ENCODE results near the gene CORO7.

CORO7 gene

DNA sequence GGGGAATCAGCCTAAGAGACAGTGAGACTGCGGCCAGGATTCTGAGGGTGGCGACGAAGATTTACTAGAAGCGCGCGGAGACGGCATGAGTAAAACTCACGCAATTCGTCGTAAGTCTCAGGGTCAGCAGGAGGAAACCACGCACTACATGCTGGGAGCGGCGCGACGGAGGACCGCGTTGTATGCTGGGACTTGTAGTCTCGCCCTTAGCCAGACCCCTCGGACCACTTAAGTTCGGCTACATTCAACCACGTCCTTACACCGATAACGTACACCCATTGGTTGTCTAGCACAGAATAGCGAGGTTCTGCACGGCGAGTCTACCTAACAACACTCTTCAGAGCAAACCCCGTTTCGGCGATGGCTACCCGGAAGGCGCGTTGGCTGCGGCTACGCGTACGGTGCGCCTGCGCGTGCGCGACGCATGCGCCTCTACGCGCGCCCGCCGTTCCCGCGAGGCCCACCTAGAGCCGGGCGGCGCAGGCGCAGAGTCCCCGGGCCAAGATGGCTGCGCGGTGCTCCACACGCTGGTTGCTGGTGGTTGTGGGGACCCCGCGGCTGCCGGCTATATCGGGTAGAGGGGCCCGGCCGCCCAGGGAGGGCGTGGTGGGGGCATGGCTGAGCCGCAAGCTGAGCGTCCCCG is 9.1 kb upstream of the CORO7 start, which contains the start of gene DNAJA3:
DNAJA3 (plus strand) TSS at position 491 of the 643 bp plus-strand sequence; CDS start at position 505, 14 bp downstream.
- peak; percentile 94 for DNase-seq

DNA sequence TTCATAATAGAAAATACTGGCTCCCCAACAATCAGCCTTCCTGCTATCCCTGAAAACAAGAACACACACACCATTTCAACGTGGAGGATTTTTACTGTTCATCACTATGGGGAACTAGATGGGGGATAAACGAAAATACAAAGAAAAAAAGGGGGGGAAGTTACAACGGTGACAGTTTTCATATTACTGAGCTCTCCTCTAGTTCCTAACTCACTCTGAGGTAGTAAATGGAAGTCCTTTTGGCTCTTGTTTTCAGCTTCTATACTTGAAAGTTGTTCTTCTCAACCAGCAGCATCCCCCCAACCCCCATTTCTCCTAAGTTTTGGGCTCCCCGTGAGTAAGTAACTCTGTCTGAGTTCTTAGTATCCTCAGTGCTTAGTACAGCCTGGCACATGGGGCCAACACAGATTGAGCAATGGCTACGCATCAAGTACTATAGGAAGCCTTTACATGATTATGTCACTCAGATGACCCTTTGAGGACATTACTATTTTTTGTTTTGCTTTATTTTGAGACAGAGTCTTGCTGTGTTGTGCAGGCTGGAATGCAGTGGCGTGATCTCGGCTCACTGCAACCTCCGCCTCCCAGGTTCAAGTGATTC is 4.2 kb upstream of the CORO7 start:
- no peak for DNase-seq

DNA sequence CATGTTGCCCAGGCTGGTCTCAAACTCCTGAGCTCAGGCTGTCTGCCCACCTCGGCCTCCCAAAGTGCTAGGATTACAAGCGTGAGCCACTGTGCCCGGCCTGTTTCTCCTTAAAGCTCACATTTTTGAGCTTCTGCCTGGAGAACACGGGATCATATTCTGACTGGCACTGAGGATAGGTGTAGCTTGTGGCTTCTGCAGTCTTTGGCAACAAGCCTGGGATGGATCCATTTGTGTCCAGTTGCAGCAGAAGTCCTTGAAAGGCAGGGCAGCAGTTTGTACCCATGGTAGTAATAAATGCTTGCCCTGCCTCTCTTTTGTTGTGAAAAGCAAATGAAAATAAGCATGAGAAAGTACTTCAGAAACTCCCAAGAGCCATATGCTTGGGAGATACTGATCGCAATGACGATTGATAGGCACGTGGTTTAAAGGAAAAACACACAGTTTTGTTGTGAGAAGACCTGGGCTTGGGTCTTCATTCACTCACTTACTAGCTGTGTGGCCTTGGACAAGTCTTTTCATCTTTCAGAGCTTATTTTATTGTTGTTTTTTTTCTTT is 3.1 kb upstream of the CORO7 start:
- DNase-seq, result no peak

DNA sequence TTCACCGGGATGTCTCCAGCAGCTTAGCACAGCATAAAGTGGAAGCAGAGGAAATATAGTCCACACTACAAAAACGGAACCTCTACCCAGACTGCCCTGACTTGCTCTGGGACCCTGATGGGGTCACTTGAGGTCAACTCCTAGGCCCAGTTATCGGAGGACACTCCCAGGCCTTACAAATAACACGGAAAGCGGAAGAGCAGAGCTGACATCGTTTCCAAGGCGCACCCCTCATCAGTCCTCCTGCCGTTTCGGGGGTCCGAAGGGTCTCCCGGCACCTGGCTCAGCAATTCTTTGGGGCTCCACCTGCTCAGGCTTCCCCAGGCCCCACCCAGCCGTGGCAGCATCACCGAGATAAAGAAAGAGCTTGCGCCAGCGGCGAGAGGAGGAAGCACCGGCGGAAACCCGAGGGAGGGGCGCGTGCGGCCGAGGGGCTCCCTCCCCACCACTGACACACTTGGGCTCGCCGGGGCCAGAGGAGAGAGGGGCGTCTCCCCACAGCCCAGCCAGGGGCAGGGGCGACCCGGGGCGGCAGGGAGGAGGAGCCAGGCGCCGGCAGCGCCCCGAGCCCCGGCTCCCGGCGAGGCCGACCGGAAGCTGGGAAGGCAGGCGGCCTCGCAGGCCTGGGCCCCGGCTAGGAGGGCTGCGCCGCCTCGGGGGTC is 727 bp downstream of the CORO7 start:
- DNase-seq, result peak; percentile 71

DNA sequence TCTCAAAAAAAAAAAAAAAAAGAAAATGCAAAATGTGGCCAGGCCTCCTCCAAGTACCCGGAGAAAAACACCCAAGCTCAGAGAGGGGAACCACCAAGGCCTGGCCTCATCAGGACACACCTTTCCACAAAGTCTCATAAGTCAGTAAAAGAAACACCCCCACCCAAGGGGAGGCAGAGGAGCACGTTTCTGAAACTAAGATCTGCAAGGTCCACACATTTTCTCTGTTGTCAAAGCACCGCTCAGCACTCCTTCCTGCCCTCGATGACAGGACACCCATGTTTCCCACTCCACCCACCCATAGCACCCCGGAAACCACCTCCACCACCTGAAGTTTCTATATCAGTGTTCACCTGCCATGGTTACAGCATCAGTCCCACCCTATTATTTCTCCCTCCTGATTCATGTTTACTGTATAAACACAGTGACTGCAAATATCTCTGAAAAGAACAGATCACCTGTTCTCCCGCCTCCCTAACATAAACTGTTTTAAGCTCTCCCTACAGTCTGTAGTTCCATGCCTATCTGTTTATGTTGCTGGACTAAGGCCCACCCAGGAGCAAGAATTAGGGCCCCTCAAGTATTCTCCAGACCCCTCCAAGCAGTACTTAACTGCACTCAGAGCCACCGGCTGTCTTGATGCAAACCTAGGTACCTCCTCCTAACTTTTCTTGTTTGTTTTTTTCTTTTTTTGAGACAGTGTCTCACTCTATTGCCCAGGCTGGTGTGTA is 2.0 kb downstream of the CORO7 start:
- peak; percentile 89 for DNase-seq

DNA sequence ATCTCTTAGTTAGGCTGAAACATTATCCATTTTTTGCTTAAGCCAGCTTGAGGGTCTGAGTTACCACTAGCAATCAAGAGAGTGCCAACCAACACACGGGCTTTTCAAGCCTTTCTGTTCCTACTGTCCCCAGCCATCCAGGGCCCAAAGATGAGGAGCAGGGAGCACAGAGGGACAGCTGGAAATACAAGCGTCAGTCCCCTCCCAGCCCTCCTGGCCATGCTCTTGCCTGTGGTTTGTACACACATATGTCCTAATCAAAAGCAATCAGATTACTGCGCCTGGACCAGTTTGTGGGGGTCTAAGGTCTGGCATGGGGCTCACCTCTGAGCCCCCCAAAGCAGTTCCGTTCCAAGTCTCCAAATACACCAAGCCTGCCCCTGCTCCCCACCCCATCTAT is 3.5 kb downstream of the CORO7 start:
- DNase-seq, result no peak

DNA sequence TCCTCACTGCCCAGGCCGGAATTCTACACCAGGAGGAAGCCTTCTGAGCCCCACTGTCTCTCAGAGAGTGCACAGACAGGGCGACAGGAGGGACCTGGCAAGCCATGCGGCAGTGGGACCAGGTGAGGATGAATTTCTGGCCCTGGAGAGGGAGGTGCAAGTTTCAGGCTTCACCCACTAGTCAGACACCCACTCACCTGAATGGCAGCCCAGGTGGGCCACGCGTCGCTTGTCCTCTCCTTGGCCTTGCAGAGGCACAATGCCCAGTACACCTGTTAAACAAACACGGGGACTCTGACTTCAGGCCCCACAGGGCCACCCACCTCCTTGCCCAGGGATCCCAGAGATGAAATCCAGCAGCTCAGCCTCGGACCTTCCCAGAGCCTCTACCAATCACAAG is 4.2 kb downstream of the CORO7 start:
- DNase-seq, result no peak

DNA sequence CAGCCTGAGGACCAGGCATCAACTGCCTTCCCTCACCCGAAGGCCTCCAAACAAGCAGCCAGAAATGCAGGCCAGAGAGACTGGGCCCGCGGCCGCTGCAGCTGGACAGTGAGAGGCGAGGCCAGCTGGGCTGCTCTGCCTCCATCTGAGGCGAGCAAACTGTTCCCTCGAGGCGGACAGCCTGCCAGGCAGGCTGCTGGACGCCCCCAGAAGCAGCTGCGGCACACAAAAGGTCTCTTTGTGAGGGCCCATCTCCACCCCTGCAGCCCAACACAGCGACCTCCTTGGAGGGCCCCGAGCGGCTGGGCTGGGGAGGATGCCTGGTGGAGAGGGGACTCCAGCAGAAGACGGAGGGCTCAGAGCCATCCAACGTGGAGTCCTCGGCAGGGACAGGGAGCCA is 4.7 kb downstream of the CORO7 start:
- DNase-seq, result no peak

DNA sequence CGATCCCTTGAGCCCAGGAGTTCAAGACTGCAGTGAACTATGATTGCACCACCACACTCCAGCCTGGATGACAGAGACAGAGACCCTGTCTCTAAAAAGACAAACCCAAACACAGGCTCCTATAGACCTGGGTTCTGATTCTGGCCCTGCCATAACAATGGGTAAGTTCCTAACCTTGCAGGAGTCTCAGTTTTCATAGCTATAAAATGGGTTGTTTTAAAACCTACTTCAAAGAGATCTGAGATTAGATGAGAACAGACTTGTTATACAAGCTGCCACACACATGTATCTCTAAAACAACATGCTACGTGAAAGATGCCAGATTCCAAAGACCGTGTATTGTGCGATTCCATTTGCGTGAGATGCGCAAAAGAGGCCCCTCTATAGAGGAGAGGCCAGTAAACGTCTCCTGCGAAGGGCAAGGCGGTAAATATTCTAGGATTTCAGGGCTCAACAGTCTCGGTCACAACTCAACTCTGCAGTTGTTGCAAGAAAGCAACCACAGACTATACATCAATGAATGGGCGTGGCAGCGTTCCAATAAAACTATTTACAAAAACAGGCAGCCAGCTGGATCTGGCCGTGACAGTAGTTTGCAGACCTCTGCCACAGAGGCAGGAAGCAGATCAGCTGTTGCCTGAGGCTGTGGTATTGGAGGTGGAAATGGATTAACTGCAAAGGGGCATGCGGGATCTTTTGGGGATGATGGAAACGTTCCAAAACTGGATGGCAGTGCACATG is 5.9 kb downstream of the CORO7 start:
- no peak for DNase-seq

DNA sequence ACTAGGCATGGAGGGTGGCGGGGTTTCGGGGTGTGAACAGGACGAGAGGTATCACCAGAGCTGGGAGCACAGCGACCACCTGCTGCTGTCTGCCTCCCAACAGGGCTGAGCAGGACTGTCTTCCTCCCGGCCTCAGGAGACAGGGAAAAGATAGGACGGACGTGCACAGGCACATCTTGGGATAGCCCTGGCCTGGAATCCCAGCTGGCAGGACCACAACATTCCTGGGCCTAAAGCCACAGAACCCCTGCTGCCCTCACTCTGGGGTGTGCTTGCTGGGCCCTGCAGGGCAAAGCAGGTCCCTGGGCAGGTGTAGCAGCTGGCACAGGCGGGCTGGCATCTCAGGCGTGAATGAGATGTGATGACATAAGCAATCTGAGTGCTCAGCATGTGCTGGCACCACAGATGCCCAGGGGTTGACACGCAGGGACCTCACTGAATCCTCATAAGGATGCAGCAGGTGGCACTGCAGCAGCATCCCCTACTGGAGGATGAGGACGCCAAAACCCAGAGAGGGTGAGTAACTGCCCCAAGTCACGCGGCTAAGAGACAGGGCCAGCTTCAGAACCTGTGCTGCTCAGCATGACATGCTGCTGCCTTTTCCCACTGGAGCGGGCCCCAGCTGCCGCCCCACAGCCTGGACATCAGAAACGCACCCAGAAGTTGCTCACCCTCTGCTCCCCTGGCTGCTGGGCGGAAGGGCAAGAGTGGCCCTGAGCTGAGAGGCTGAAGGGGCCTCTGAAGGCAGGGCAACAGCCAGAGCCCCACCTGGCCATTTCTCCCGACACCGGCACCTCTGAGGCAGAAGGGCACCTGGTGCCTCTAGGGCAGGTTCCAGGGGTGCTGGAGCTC is 7.1 kb downstream of the CORO7 start:
- DNase-seq, result no peak

DNA sequence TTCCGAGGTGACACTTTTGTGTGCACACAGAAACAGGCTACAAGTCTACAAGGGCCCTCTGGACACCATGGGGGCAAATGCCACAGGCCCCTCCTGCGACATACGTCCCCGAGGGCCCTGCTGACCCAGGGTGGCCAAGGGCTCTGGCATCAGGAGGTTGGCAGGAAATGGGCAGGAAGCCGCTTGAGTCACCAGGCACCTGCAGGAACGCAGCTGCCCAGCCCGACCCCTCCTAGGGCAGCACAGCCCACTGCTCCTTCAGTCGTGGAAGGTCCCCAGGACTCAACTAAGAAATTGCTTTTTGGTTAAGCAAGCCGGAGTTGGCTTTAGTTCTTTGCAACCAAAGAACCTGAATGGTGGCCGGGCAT is 8.1 kb downstream of the CORO7 start:
- DNase-seq, result no peak

DNA sequence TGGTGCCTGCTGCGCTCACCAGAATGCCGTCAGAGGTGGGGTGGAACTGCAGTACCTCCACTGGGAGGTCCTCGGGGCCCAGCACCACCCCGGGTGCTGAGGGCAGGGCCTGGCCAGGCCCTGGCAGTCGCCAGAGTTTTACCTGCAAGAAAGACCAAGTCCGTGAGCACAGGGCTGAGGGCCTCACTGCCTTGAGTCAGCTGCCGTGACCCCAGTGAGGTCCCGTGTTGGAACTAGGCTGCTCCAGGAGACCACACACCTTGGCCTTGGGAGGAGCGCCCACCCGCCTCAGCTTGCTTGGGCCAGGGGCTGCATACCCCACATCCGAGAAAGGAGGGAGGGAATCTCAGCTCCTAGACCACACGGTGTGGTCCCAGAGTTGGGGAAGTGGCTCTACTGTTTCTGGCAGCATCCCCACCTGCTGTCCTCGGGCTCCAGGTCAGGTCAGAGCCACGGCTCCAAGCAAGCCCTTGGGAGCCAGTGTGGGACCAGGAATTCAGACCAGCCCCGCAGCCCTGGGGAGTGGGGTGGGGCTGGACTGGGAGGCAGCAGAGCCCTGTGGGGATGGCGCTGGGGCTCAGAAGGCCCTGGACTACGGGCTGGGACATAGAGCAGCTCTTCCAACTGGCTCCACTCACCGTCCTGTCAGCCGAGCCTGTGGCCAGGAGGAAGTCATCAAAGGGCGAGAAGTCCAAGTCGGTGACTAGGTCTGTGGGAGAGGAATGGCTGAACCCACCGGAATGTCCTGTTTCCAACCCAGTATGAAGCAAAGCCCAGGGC is 8.7 kb downstream of the CORO7 start:
- no peak for DNase-seq

DNA sequence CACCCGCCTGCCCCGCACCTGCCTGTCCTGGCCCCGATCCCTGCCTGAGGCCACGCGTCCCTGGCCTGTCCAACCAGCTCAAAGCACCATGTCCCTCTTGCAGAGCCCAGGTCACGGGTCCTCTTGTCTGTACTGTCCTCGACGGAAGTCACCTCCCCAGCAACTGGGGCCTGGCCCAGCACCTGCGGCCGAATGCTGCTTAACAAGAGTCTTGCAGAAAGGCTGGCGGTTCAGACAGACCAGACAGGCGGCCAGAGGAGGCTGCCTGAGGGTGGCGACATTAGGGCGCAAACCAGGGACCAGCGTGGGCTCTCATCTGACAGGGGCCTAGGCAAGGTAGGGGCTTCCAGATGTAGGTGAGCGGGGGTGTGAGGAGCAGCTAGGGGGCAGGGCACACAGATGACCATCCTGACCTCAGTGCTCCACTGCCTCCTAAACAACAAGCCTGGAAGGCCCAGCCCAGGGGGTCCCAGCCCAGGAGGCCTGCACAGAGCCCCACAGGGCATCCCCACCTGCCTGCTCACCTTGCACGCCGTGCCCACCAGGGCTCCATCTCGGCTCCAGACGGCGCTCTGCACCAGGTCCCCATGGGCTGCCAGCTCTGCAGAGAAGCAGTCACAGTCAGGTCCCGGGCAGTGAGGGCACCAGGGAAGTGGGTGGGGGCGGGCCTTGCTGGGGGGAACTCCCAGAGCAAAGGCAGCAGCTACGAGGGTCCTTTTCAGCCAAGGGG is 11.3 kb downstream of the CORO7 start:
- DNase-seq, result no peak

DNA sequence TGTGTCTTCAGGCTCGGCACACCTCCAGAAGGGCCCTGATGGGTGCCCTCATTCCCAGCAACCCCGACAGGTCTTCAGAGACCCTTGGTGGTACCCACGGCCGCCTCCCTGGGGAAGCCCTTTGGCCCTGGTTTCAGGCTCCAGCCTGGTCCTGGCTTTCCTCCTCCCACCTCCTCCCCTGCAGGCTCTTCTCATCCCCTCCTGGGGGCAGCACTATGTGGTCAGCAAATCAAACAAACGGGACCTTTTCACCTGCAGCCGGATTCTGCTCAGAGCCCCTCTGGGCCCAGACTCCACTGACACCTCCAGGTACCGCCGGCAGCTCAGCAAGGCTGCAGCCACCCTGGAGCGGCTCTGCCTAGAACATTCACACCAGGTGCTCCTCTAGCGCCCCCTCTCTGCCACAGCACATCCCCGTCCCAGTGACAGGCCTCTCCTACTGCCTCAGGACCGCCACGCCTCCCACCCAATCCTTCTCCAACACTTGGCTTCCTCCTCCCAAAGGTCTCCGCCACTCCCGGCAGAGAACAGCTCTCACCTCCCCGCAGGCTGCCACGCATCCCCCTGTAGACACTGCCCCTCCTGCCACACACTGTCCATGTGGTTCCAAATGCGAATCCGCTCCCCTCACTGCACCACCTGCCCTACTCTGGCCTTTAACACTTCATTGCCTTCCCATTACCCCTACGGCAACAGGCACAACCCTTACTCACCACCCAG is 12.0 kb downstream of the CORO7 start:
- DNase-seq, result peak; percentile 59

DNA sequence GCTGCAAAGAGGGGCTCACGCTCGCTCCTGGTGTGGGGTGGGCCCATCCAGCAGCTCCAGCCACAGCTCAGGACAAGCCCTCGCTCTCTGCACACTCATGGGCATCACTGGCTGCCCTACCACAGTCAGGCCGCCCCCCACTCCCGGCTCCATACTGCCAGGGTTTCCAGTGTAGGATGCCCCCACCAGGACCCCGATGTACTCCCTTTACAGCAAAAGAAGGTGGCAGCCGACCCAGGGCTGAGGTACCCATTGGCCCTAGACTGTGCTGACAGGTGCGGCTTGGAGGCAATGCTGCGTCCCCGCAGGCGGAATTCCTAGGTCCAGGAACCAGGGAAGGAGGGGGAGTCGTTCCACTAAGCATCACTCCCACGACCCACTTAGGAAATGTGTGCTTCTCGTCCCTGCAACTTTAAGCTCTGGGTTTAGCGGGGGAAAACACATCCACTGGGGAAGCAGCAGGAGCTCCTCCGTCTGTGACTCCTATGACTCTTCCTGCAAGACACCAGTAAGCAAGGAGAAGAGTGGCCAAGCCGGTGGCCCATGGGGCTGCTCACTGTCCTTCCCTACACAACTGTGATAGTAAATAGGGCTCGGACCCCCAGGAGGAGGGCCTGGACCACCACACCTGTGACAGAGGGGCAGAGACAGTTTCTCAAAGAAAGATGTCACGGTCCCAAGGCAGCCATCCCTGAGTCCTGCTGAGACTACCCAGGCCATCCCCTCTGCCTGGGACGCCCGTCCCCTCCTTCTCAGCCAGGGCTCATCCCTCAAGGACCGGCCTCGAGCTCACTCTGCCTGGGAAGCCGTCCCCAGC is 13.1 kb downstream of the CORO7 start:
- no peak for DNase-seq

DNA sequence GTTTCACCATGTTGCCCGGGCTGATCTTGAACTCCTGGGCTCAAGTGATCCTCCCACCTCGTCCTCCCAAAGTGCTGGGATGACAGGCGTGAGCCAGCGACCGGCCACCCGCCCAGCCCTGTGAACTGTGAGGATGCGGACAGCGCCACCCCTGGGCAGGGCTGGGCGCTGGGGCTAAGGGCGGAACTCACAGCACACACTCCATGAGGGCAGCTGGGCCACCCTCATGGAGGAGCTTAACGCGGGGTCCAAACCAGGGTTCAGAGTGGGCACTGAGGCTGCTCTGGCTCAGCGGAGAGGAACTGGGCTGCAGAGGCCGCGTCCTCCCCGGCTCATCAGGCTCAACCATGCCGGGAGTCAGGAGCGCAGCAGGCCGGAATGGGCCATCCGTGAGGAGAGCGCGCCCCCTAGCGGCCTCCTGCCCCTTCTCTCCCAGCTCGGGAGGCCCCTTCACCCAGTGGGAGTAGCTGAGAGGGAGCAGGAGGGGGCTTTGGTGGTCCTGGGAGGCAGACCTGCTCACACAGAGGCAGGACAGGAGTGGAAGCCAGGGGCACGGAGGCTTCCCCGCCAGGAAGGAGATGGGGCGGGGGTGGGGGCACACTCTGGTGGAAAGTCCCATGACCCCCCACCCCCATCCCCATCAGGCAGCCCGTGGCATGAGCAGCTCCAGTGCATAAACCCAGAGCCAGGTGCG is 13.8 kb downstream of the CORO7 start:
- peak; percentile 80 for DNase-seq

DNA sequence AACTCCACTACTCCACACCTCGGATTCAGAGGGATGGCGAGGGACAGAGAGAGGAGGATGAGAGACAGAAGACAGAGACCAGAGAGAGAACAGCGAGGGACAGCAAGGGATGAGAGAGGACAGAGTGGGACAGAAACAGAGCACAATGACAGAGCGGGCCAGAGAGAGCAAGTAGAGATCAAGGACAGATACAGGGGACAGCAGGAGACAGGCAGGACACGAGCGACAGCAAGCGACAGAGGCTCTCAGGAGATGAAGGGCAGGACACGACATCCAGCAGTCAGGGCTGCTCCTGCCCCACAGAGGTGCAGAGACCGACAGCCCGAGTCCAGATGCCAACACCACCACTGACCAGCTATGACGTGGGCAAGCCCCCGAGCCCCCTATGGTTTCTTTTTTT is 14.9 kb downstream of the CORO7 start:
- DNase-seq, result no peak

DNA sequence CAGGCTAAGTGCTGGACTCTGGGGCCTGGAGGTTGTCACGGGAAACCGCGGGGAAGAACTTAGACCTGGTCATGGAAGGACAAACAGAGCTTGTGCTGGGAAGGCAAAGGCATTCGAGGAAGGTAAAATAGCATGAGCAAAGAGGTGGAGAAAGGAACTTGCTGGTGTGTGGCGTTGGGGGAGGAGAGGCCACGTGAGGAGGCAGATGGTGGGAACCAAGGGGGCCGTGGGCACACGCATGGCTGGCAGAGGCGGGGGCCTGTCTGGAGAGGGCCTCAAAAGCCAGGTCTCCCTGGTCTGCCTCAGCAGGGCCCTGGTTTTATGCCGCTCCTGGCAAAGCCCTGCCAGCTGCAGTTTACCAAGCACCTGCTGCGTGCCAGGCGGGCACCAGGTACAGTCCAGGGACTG is 15.3 kb downstream of the CORO7 start:
- no peak for DNase-seq

Measured in stimulated activated CD4-positive, alpha-beta T cell treated with anti-CD3 and anti-CD28 coated beads, Interleukin-15, amount 100 ng/mL, for 24 hours (primary cell).